ENCODE measurements around the gene CFAP43.
"Not testable (repeated sequence)": the region's sequence is repeated elsewhere in the genome, so short reads cannot be mapped to it uniquely, and the experiment has no call there.

Gene CFAP43

GRCh38 chr10:104223304-104223703 lies 8.9 kb downstream of the CFAP43 start:
- DNase-seq, result no peak

GRCh38 chr10:104220522-104220921 lies 11.6 kb downstream of the CFAP43 start:
- no peak for DNase-seq

- DNase-seq, result no peak
Measured at GRCh38 chr10:104218751-104219150, 13.4 kb downstream of the CFAP43 start.

GRCh38 chr10:104216631-104217030 lies 15.5 kb downstream of the CFAP43 start:
- DNase-seq, result no peak

- peak in 1 of 2 experiments; percentile 20 for DNase-seq
Measured at GRCh38 chr10:104209575-104210198, 22.5 kb downstream of the CFAP43 start.

GRCh38 chr10:104208730-104209129 lies 23.4 kb downstream of the CFAP43 start:
- no peak for DNase-seq

GRCh38 chr10:104202231-104202630 lies 29.9 kb downstream of the CFAP43 start:
- DNase-seq, result no peak

- DNase-seq, result no peak
Measured at GRCh38 chr10:104201636-104202035, 30.5 kb downstream of the CFAP43 start.

- DNase-seq, result no peak
Measured at GRCh38 chr10:104199567-104199966, 32.6 kb downstream of the CFAP43 start.

GRCh38 chr10:104197364-104197763 lies 34.8 kb downstream of the CFAP43 start:
- DNase-seq, result no peak

GRCh38 chr10:104195706-104196105 lies 36.5 kb downstream of the CFAP43 start:
- no peak for DNase-seq

GRCh38 chr10:104193787-104194186 lies 38.4 kb downstream of the CFAP43 start:
- DNase-seq, result no peak

GRCh38 chr10:104190695-104191094 lies 41.5 kb downstream of the CFAP43 start:
- DNase-seq, result no peak

GRCh38 chr10:104183682-104184081 lies 48.5 kb downstream of the CFAP43 start:
- no peak for DNase-seq

- DNase-seq, result not testable (repeated sequence)
Measured at GRCh38 chr10:104174136-104174535, 58.0 kb downstream of the CFAP43 start.

- no peak for DNase-seq
Measured at GRCh38 chr10:104170610-104171254, 61.4 kb downstream of the CFAP43 start.

- no peak for DNase-seq
Measured at GRCh38 chr10:104155591-104155990, 76.6 kb downstream of the CFAP43 start.

- DNase-seq, result no peak
Measured at GRCh38 chr10:104151737-104152136, 80.4 kb downstream of the CFAP43 start.

GRCh38 chr10:104150139-104150538 lies 82.0 kb downstream of the CFAP43 start:
- DNase-seq, result no peak

- no peak for DNase-seq
Measured at GRCh38 chr10:104146882-104147281, 85.3 kb downstream of the CFAP43 start.

GRCh38 chr10:104144931-104145330 lies 87.2 kb downstream of the CFAP43 start:
- DNase-seq, result no peak

GRCh38 chr10:104143829-104144228 lies 88.3 kb downstream of the CFAP43 start:
- no peak for DNase-seq

- DNase-seq, result no peak
Measured at GRCh38 chr10:104142081-104142480, 90.1 kb downstream of the CFAP43 start.

- DNase-seq, result peak in 1 of 2 experiments; percentile 7
Measured at GRCh38 chr10:104139221-104139620, 92.9 kb downstream of the CFAP43 start.

GRCh38 chr10:104138131-104138530 lies 94.0 kb downstream of the CFAP43 start:
- DNase-seq, result no peak
